HepG2 (cell line): ENCODE measurements around the gene CPNE4. TPM values are rescaled to one million over a fixed set of nuclear protein-coding genes. Genes with fewer than 3 reads are reported as not detected.

ENCODE experiments used
- ATAC-seq: fragments of 200-7000 bp; cut with Tn5 transposase; 3 replicates; pipeline ENCODE4 v1.9.1; 2020; ENCODE audit warnings: mild to moderate bottlenecking, moderate library complexity
- BruUV-seq: library from RNA; stranded (reverse); fragments of 400-500 nt; replicated peaks from 2 replicates; lab custom pipeline; 2021; lab: Mats Ljungman, UMichigan
- CTCF ChIA-PET: fragments of 300-600 bp; formaldehyde crosslinking; extraction: SDS; loops from one replicate; lab custom pipeline; 2021; ENCODE audit warnings: low total read pairs, inconsistent platforms, low intra/inter-chr PET ratio; lab: Yijun Ruan, JAX
- POLR2A ChIA-PET: fragments of 350-600 bp; sonication (Branson Sonifier 250); formaldehyde crosslinking; loops from one replicate; lab custom pipeline; 2020; ENCODE audit warnings: antibody characterized with exemption, inconsistent platforms; lab: Yijun Ruan, JAX
- DNase-seq: peaks from one replicate; pipeline ENCODE4 v3.0.0-alpha.2; 2015; ENCODE audit warnings: low spot score
- FAIRE-seq: peaks from 3 replicates; lab custom pipeline; 2011; peaks lifted over from hg19 to GRCh38; lab: Jason Lieb, UNC
- H2AFZ ChIP-seq: one replicate; pipeline ENCODE4 v1.6.1; 2011; ENCODE audit warnings: low read length, inconsistent platforms
- H3K27ac ChIP-seq: fragments of 300-600 bp; 3 replicates; pipeline ENCODE4 v1.8.0; 2011; ENCODE audit warnings: mixed run types, mild to moderate bottlenecking, mixed read lengths, low read length, inconsistent platforms; ENCODE audit not compliant: insufficient read depth; ENCODE audit errors: extremely low read length
- H3K27me3 ChIP-seq, 2 experiments: fragments of 200-600 bp in 1 of 2; 2 replicates in 1 of 2; 3 replicates in 1 of 2; pipeline versions ENCODE4 v1.6.0 to v1.8.0; 2011; ENCODE audit warnings: low read length in 2 of 2, mild to moderate bottlenecking in 2 of 2, moderate library complexity in 2 of 2, inconsistent platforms in 1 of 2; ENCODE audit not compliant: insufficient read depth in 2 of 2, control insufficient read depth in 1 of 2
- H3K36me3 ChIP-seq, 2 experiments: fragments of 200-600 bp in 1 of 2; replicated peaks in 1 of 2; 2 replicates in 1 of 2; 3 replicates in 1 of 2; pipeline versions ENCODE4 v1.5.1 to v1.8.0; 2011; ENCODE audit warnings: low read length in 2 of 2, inconsistent platforms in 1 of 2; ENCODE audit not compliant: insufficient read depth in 2 of 2, control insufficient read depth in 1 of 2
- H3K4me1 ChIP-seq: 2 replicates; pipeline ENCODE4 v1.5.1; 2012; ENCODE audit warnings: low read length, inconsistent platforms; ENCODE audit not compliant: insufficient read depth
- H3K4me2 ChIP-seq: 2 replicates; pipeline ENCODE4 v1.6.0; 2011; ENCODE audit warnings: low read depth, low read length, inconsistent platforms
- H3K4me3 ChIP-seq, 3 experiments: fragments of 200-600 bp in 1 of 3; sonication (generic), shearing (Covaris generic) in 1 of 3; replicated peaks in 1 of 3; 2 replicates each; pipeline ENCODE4 v1.5.1; 2011 to 2016; ENCODE audit warnings: low read length in 3 of 3, inconsistent platforms in 2 of 3, low read depth in 2 of 3, mild to moderate bottlenecking in 2 of 3, control low read depth in 1 of 3, mixed read lengths in 1 of 3; ENCODE audit not compliant: insufficient read depth in 1 of 3
- H3K79me2 ChIP-seq: one replicate; pipeline ENCODE4 v1.6.1; 2011; ENCODE audit warnings: low read length, inconsistent platforms; ENCODE audit not compliant: insufficient read depth
- H3K9ac ChIP-seq: 2 replicates; pipeline ENCODE4 v1.6.0; 2011; ENCODE audit warnings: mild to moderate bottlenecking, low read depth, low read length, inconsistent platforms; ENCODE audit not compliant: insufficient read depth
- H3K9me3 ChIP-seq: 2 replicates; pipeline ENCODE4 v1.5.1; 2012; ENCODE audit warnings: mild to moderate bottlenecking, low read length
- H4K20me1 ChIP-seq: 2 replicates; pipeline ENCODE4 v1.6.0; 2011; ENCODE audit warnings: inconsistent platforms, mild to moderate bottlenecking, low read length, moderate library complexity; ENCODE audit not compliant: insufficient read depth
- FLYWCH1 ChIP-seq: sonication (generic); formaldehyde crosslinking; IDR thresholded peaks from 2 replicates; pipeline ENCODE4 v1.8.1; 2023; ENCODE audit warnings: mild to moderate bottlenecking, missing genetic modification reagents
- JUN ChIP-seq: sonication (generic); formaldehyde crosslinking; IDR thresholded peaks from 2 replicates; pipeline ENCODE4 v1.4.0; 2020; ENCODE audit warnings: mild to moderate bottlenecking, missing genetic modification reagents
- MIER2 ChIP-seq: IDR thresholded peaks from 2 replicates; pipeline ENCODE4 v1.6.1; 2016; ENCODE audit warnings: missing biosample characterization, missing genetic modification reagents
- YY1 ChIP-seq: IDR thresholded peaks from 2 replicates; pipeline ENCODE4 v1.6.1; 2011; ENCODE audit warnings: low read length, low read depth, moderate library complexity, mild to moderate bottlenecking; ENCODE audit not compliant: insufficient read depth, insufficient replicate concordance
- ZFX ChIP-seq: sonication (generic); formaldehyde crosslinking; IDR thresholded peaks from 2 replicates; pipeline ENCODE4 v1.4.0; 2020; ENCODE audit warnings: mild to moderate bottlenecking, low read depth, missing genetic modification reagents, moderate library complexity
- ZNF329 ChIP-seq: sonication (generic); formaldehyde crosslinking; IDR thresholded peaks from 2 replicates; pipeline ENCODE4 v1.9.0; 2021; ENCODE audit warnings: low read depth, mild to moderate bottlenecking, missing genetic modification reagents
- ZNF543 ChIP-seq: sonication (generic); formaldehyde crosslinking; IDR thresholded peaks from 2 replicates; pipeline ENCODE4 v1.4.0; 2020; ENCODE audit warnings: mild to moderate bottlenecking, missing genetic modification reagents
- WGBS: methylation state at CpG from one replicate; pipeline ENCODE4 v1.1.6; 2017; ENCODE audit warnings: low lambda C conversion rate; 5-methylcytosine and 5-hydroxymethylcytosine counted together
- in situ Hi-C: cut with HindIII; loops from 2 replicates; pipeline ENCODE4 v1.10.0; 2017; ENCODE audit warnings: low pct_unique_long_range_greater_than_20kb; ENCODE audit not compliant: extremely low pct_ligation_motif_present
- intact Hi-C: fragments of 100-400 bp; cut with micrococcal nuclease; formaldehyde crosslinking; loops from one replicate; pipeline ENCODE4 v1.10.0; 2022; ENCODE audit not compliant: unreplicated experiment
- polyA plus RNA-seq, 8 experiments: library from polyadenylated mRNA; depleted of rRNA in 3 of 8; stranded (reverse) in 7 of 8; unstranded in 1 of 8; fragments of >200 nt; fragmentation: Illumina TruSeq in 4 of 8; extraction: Trizol in 4 of 8; gene quantifications; 2 replicates each; pipeline versions ENCODE4 v1.2.1 to v1.2.3, GENCODE V29; 2011 to 2016; ENCODE audit warnings: low read depth in 4 of 8, missing spikeins in 1 of 8, mixed read lengths in 1 of 8; ENCODE audit not compliant: insufficient read depth in 1 of 8
- total RNA-seq, 5 experiments: library from RNA; depleted of rRNA; stranded (reverse); fragments of >200 nt; fragmentation: Illumina TruSeq; extraction: Trizol; gene quantifications; 2 replicates each; pipeline ENCODE4 v1.2.3, GENCODE V29; 2016; ENCODE audit warnings: low read depth in 1 of 5
- TF ChIP-seq, protein P1 (sequence below): IDR thresholded peaks from 2 replicates; pipeline ENCODE4 v1.4.0; 2020; ENCODE audit warnings: mild to moderate bottlenecking, missing genetic modification reagents

CPNE4 gene
- total and polyA plus RNA-seq, 2 of the 13 experiments (the other 11 are each of a cell fraction or from before 2014, with no cell fraction given) = not detected

DNA sequence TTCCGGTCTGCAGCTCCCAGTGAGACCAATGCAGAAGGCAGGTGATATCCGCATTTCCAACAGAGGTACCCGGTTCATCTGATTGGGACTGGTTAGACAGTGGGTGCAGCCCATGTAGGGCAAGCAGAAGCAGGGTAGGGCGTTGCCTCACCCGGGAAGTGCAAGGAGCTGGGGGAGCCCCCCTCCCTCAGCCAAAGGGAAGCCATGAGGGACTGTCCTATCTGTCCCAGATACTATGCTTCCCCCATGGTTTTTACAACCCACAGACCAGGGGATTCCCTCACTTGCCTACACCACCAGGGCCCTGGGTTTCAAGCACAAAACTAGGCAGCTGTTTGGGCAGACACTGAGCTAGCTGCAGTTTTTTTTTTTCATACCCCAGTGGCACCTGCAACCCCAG lies 71.8 kb downstream of the CPNE4 start (continued):
- TF ChIP-seq ZNF543 (CRISPR knock-in tag) (no peak), ZFX (CRISPR knock-in tag) (no peak), JUN (CRISPR knock-in tag) (no peak)

DNA sequence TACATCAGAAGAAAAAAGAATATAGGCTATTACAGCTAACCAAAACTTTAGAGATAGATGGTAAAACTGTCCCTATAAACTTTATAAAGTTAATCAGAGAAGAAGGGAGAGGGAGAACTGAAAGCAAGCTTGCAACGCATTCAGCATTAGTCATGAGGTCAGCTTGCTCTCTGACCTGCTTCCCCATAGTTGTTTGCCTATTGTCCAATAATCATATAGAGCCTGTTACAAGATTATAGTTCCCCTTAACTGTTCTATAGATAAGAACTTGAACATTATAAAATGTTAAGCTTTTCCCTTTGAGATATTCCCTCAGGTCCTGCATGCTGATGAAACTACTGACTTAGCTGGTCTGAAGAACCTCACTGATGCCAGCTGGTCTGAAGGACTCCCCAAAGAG lies 74.5 kb downstream of the CPNE4 start:
- ATAC-seq (no peak), FAIRE-seq (no peak), DNase-seq (no peak)
- H2AFZ ChIP-seq = no peak overlapping the region
- TF ChIP-seq FLYWCH1 (CRISPR knock-in tag) = no peak
- no peak for TF ChIP-seq YY1
- TF ChIP-seq, protein P1, sequence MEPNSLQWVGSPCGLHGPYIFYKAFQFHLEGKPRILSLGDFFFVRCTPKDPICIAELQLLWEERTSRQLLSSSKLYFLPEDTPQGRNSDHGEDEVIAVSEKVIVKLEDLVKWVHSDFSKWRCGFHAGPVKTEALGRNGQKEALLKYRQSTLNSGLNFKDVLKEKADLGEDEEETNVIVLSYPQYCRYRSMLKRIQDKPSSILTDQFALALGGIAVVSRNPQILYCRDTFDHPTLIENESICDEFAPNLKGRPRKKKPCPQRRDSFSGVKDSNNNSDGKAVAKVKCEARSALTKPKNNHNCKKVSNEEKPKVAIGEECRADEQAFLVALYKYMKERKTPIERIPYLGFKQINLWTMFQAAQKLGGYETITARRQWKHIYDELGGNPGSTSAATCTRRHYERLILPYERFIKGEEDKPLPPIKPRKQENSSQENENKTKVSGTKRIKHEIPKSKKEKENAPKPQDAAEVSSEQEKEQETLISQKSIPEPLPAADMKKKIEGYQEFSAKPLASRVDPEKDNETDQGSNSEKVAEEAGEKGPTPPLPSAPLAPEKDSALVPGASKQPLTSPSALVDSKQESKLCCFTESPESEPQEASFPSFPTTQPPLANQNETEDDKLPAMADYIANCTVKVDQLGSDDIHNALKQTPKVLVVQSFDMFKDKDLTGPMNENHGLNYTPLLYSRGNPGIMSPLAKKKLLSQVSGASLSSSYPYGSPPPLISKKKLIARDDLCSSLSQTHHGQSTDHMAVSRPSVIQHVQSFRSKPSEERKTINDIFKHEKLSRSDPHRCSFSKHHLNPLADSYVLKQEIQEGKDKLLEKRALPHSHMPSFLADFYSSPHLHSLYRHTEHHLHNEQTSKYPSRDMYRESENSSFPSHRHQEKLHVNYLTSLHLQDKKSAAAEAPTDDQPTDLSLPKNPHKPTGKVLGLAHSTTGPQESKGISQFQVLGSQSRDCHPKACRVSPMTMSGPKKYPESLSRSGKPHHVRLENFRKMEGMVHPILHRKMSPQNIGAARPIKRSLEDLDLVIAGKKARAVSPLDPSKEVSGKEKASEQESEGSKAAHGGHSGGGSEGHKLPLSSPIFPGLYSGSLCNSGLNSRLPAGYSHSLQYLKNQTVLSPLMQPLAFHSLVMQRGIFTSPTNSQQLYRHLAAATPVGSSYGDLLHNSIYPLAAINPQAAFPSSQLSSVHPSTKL = no peak
- TF ChIP-seq ZNF329 = no peak
- TF ChIP-seq MIER2 (CRISPR knock-in tag) = no peak
- H3K9me3 ChIP-seq = no peaks in the 10 kb centered on the region
- no peak overlapping the region for H3K4me3 ChIP-seq
- no peak overlapping the region for H3K9ac ChIP-seq
- no peak overlapping the region for H3K4me2 ChIP-seq
- H3K36me3 ChIP-seq = no peaks in the 10 kb centered on the region
- ChIA-PET CTCF (no interaction called here), POLR2A (no interaction called here)
- H3K79me2 ChIP-seq = no peaks in the 10 kb centered on the region
- 0% methylated on average over 1 of the region's 1 CpG for WGBS
- H3K27ac ChIP-seq = no peak overlapping the region
- no peaks in the 10 kb centered on the region for H3K4me1 ChIP-seq
- H4K20me1 ChIP-seq = no peaks in the 10 kb centered on the region
- in situ Hi-C loops = no loop called here
- BruUV-seq = no TSS peak
- H3K27me3 ChIP-seq = no peaks in the 10 kb centered on the region
- intact Hi-C loops = no loop called here
